ENCODE data around the gene STAM2. TPM values are rescaled to one million over a fixed set of nuclear protein-coding genes. Genes with fewer than 3 reads are reported as not detected.
"Not testable (repeated sequence)": the region's sequence is repeated elsewhere in the genome, so short reads cannot be mapped to it uniquely, and the experiment has no call there.

STAM2 gene
- total and polyA plus RNA-seq, 2 of the 13 experiments (the other 11 are each of a cell fraction or from before 2014, with no cell fraction given), result 14.7 to 24.1 TPM

- H3K4me1 ChIP-seq (ENCODE audit: insufficient read depth, low read length); H3K9me3 ChIP-seq (ENCODE audit: low read length); H3K27ac ChIP-seq (ENCODE audit: extremely low read length, insufficient read depth, low read length); H3K9ac ChIP-seq (ENCODE audit: insufficient read depth, low read depth, low read length); intact Hi-C loops (cut with micrococcal nuclease; ENCODE audit: unreplicated experiment); in situ Hi-C loops (cut with HindIII; ENCODE audit: extremely low pct_ligation_motif_present, low pct_unique_long_range_greater_than_20kb); H3K4me3 ChIP-seq (replicated peaks in 1 of 3; ENCODE audit: insufficient read depth in 1 of 3, low read depth in 2 of 3, low read length in 3 of 3); BruUV-seq (replicated peaks); H3K4me2 ChIP-seq (ENCODE audit: low read depth, low read length); H3K36me3 ChIP-seq (replicated peaks in 1 of 2; ENCODE audit: control insufficient read depth in 1 of 2, insufficient read depth in 2 of 2, low read length in 2 of 2); FAIRE-seq; POLR2A ChIA-PET; ATAC-seq; H4K20me1 ChIP-seq (ENCODE audit: insufficient read depth, low read length); DNase-seq (ENCODE audit: low spot score); H3K79me2 ChIP-seq (ENCODE audit: insufficient read depth, low read length); H2AFZ ChIP-seq (ENCODE audit: low read length); CTCF ChIA-PET (ENCODE audit: low intra/inter-chr PET ratio, low total read pairs); TF ChIP-seq CBX2 (CRISPR knock-in tag; IDR thresholded peaks at IDR 0.05; ENCODE audit: low read depth): not testable (repeated sequence)
- peaks cover 0 to 16% of the 10 kb centered on the region in 2 experiments; a peak in 3 of 5 replicates for H3K27me3 ChIP-seq (ENCODE audit: control insufficient read depth in 1 of 2, insufficient read depth in 2 of 2, low read length in 2 of 2)
- 0 out of 2 replicates have a peak, but pooled peaks have one; percentile 52 for TF ChIP-seq CBX2 (IDR thresholded peaks at IDR 0.05; ENCODE audit: low read depth, low read length)
- 45% methylated on average over 13 of the region's 13 CpGs for WGBS (ENCODE audit: low lambda C conversion rate)
These were observed 68.4 kb downstream of the STAM2 start for GRCh38 chr2:152107140-152107539.

GRCh38 chr2:152106464-152106863 is 69.1 kb downstream of the STAM2 start:
- TF ChIP-seq ZNF646 (CRISPR knock-in tag; IDR thresholded peaks at IDR 0.05) (no peak), MAFK (conservative IDR thresholded peaks at IDR 0.05 in 1 of 2, IDR thresholded peaks at IDR 0.05 in 1 of 2; ENCODE audit: low read length in 2 of 2) (peak; percentile 91 to 92), MAFF (IDR thresholded peaks at IDR 0.05; ENCODE audit: low read depth, low read length) (peak; percentile 91), IKZF5 (CRISPR knock-in tag; IDR thresholded peaks at IDR 0.05) (no peak)
- no peak overlapping the region for H3K27ac ChIP-seq (ENCODE audit: extremely low read length, insufficient read depth, low read length)
- WGBS (ENCODE audit: low lambda C conversion rate), result 42% methylated on average over 4 of the region's 4 CpGs
- DNase-seq (ENCODE audit: low spot score) (no peak), ATAC-seq (no peak), FAIRE-seq (no peak)
- peaks cover 2 to 20% of the 10 kb centered on the region in 2 experiments; a peak in 3 of 5 replicates for H3K27me3 ChIP-seq (ENCODE audit: control insufficient read depth in 1 of 2, insufficient read depth in 2 of 2, low read length in 2 of 2)
- BruUV-seq (replicated peaks), result no TSS peak
- no peak overlapping the region for H3K9ac ChIP-seq (ENCODE audit: insufficient read depth, low read depth, low read length)
- intact Hi-C loops (cut with micrococcal nuclease; ENCODE audit: unreplicated experiment) (no loop called here), in situ Hi-C loops (cut with HindIII; ENCODE audit: extremely low pct_ligation_motif_present, low pct_unique_long_range_greater_than_20kb) (no loop called here)
- CTCF ChIA-PET (ENCODE audit: low intra/inter-chr PET ratio, low total read pairs), result no interaction called here
- no peak overlapping the region for H3K4me2 ChIP-seq (ENCODE audit: low read depth, low read length)
- no peaks in the 10 kb centered on the region for H3K4me1 ChIP-seq (ENCODE audit: insufficient read depth, low read length)
- POLR2A ChIA-PET, result no interaction called here
- no peaks in the 10 kb centered on the region for H3K79me2 ChIP-seq (ENCODE audit: insufficient read depth, low read length)
- no peaks in the 10 kb centered on the region for H3K9me3 ChIP-seq (ENCODE audit: low read length)
- H4K20me1 ChIP-seq (ENCODE audit: insufficient read depth, low read length), result no peaks in the 10 kb centered on the region
- H3K4me3 ChIP-seq (replicated peaks in 1 of 3; ENCODE audit: insufficient read depth in 1 of 3, low read depth in 2 of 3, low read length in 3 of 3), result no peak overlapping the region
- no peaks in the 10 kb centered on the region for H3K36me3 ChIP-seq (replicated peaks in 1 of 2; ENCODE audit: control insufficient read depth in 1 of 2, insufficient read depth in 2 of 2, low read length in 2 of 2)
- H2AFZ ChIP-seq (ENCODE audit: low read length), result no peak overlapping the region
